GM13977 (cell line): Measurements from ENCODE around the gene RNF217.

ENCODE experiments used
- DNase-seq: peaks from one replicate; pipeline ENCODE4 v3.0.0; 2012; ENCODE audit warnings: low spot score
- CTCF ChIP-seq: IDR thresholded peaks from 2 replicates; pipeline ENCODE4 v1.5.1; 2012; ENCODE audit warnings: mild to moderate bottlenecking, control low read depth; ENCODE audit not compliant: insufficient read depth; ENCODE audit errors: extremely low read depth, missing control alignments
- in situ Hi-C: fragments of 300-500 bp; cut with MboI; formaldehyde crosslinking; loops from one replicate; pipeline ENCODE4 v1.12.0; 2022; ENCODE audit warnings: low sequenced_read_pairs, low pct_unique_long_range_greater_than_20kb, mixed read lengths, inconsistent platforms; ENCODE audit not compliant: unreplicated experiment

RNF217 gene

GRCh38 chr6:125114248-125114858 lies 152.1 kb downstream of the RNF217 start:
- peak; percentile 28 for DNase-seq
- in situ Hi-C loops, result no loop called here
- peak; percentile 68 for TF ChIP-seq CTCF

- no peak for TF ChIP-seq CTCF
- in situ Hi-C loops, result no loop called here
- DNase-seq, result no peak
Measured at GRCh38 chr6:125116170-125116569, 153.9 kb downstream of the RNF217 start.

- no peak for TF ChIP-seq CTCF
- in situ Hi-C loops, result no loop called here
- DNase-seq, result no peak
Measured at GRCh38 chr6:125116710-125117109, 154.5 kb downstream of the RNF217 start.

GRCh38 chr6:125117818-125118217 lies 155.6 kb downstream of the RNF217 start:
- no peak for TF ChIP-seq CTCF
- in situ Hi-C loops, result no loop called here
- DNase-seq, result no peak

- no peak for TF ChIP-seq CTCF
- in situ Hi-C loops, result no loop called here
- no peak for DNase-seq
Measured at GRCh38 chr6:125120054-125120590, 157.9 kb downstream of the RNF217 start.

GRCh38 chr6:125121894-125122293 lies 159.7 kb downstream of the RNF217 start:
- in situ Hi-C loops, result no loop called here

More at GRCh38 chr6:125121894-125122293, 159.7 kb downstream of the RNF217 start:
- no peak for DNase-seq
- TF ChIP-seq CTCF, result no peak
